WTC11 (cell line): ENCODE data around the gene OFD1. TPM values are rescaled to one million over a fixed set of nuclear protein-coding genes. Genes with fewer than 3 reads are reported as not detected.
A peak's percentile ranks its signal among the peaks of the same experiment; 100 is the strongest.

Source experiments
- ATAC-seq: fragments of 200-7000 bp; cut with Tn5 transposase; 2 replicates; pipeline ENCODE4 v1.10.0; 2021; ENCODE audit warnings: mild to moderate bottlenecking, moderate library complexity
- CTCF ChIA-PET: fragments of 300-600 bp; sonication (Branson Sonifier 250); formaldehyde crosslinking; loops from one replicate; lab custom pipeline; 2021; ENCODE audit warnings: antibody characterized with exemption; lab: Charles Lee
- POLR2A ChIA-PET: fragments of 350-600 bp; sonication (Branson Sonifier 250); formaldehyde crosslinking; loops from one replicate; lab custom pipeline; 2021; ENCODE audit warnings: antibody characterized with exemption; lab: Charles Lee
- DNase-seq: peaks from one replicate; pipeline ENCODE4 v3.0.0; 2021; ENCODE audit warnings: low spot score
- H3K27ac Mint-ChIP-seq: 2 replicates; pipeline ENCODE4 v1.8.0; 2021; ENCODE audit warnings: mixed read lengths
- H3K27me3 Mint-ChIP-seq: 2 replicates; pipeline ENCODE4 v1.8.0; 2021; ENCODE audit warnings: low read depth, mild to moderate bottlenecking, moderate library complexity, mixed read lengths
- H3K36me3 Mint-ChIP-seq: 2 replicates; pipeline ENCODE4 v1.8.0; 2021; ENCODE audit warnings: mixed read lengths
- H3K4me1 Mint-ChIP-seq: 2 replicates; pipeline ENCODE4 v1.8.0; 2022; ENCODE audit warnings: mixed read lengths
- H3K4me3 Mint-ChIP-seq: 2 replicates; pipeline ENCODE4 v1.8.0; 2021; ENCODE audit warnings: mild to moderate bottlenecking, moderate library complexity, mixed read lengths
- H3K9me3 Mint-ChIP-seq: 2 replicates; pipeline ENCODE4 v1.8.0; 2021; ENCODE audit warnings: mixed read lengths
- ARID4B ChIP-seq: sonication (generic); formaldehyde crosslinking; IDR thresholded peaks from 2 replicates; pipeline ENCODE4 v1.8.0; 2023; ENCODE audit warnings: missing genetic modification reagents, mild to moderate bottlenecking, borderline replicate concordance
- CREB1 ChIP-seq: sonication (generic); formaldehyde crosslinking; IDR thresholded peaks from 2 replicates; pipeline ENCODE4 v1.8.0; 2023; ENCODE audit warnings: mild to moderate bottlenecking, missing genetic modification reagents
- E2F5 ChIP-seq: sonication (generic); formaldehyde crosslinking; IDR thresholded peaks from 2 replicates; pipeline ENCODE4 v1.8.1; 2022; ENCODE audit warnings: mild to moderate bottlenecking, moderate library complexity, missing genetic modification reagents
- HMGA2 ChIP-seq: fragments of 250-450 bp; sonication (Bioruptor Pico); IDR thresholded peaks from 2 replicates; pipeline ENCODE4 v1.4.0; 2021; ENCODE audit warnings: mild to moderate bottlenecking, moderate library complexity
- IRF1 ChIP-seq: sonication (generic); formaldehyde crosslinking; IDR thresholded peaks from 2 replicates; pipeline ENCODE4 v1.8.0; 2023; ENCODE audit warnings: missing genetic modification reagents
- NFATC4 ChIP-seq: fragments of 250-450 bp; sonication (Bioruptor Pico); IDR thresholded peaks from 2 replicates; pipeline ENCODE4 v1.9.0; 2021; ENCODE audit warnings: mild to moderate bottlenecking
- NFYB ChIP-seq: sonication (generic); formaldehyde crosslinking; conservative IDR thresholded peaks from 2 replicates; pipeline ENCODE4 v1.8.0; 2022; ENCODE audit warnings: low read depth, missing genetic modification reagents
- NR2C2 ChIP-seq: sonication (generic); formaldehyde crosslinking; IDR thresholded peaks from 2 replicates; pipeline ENCODE4 v1.8.0; 2022; ENCODE audit warnings: mild to moderate bottlenecking, missing genetic modification reagents
- RELA ChIP-seq: sonication (generic); formaldehyde crosslinking; IDR thresholded peaks from 2 replicates; pipeline ENCODE4 v1.8.1; 2022; ENCODE audit warnings: missing genetic modification reagents, mild to moderate bottlenecking, borderline replicate concordance
- ZMAT4 ChIP-seq: fragments of 250-450 bp; sonication (Bioruptor Pico); IDR thresholded peaks from 2 replicates; pipeline ENCODE4 v1.9.0; 2021; ENCODE audit warnings: mild to moderate bottlenecking
- ZNF671 ChIP-seq: fragments of 250-450 bp; sonication (Bioruptor Pico); IDR thresholded peaks from 2 replicates; pipeline ENCODE4 v1.8.0; 2021; ENCODE audit warnings: mild to moderate bottlenecking
- total RNA-seq: library from RNA; stranded (reverse); gene quantifications from 3 replicates; pipeline ENCODE4 v1.2.3, GENCODE V29; 2021
- TF ChIP-seq, protein P1 (sequence below): fragments of 250-450 bp; sonication (Bioruptor Pico); conservative IDR thresholded peaks from 2 replicates; pipeline ENCODE4 v1.9.0; 2021; ENCODE audit warnings: mild to moderate bottlenecking
- TF ChIP-seq, protein P2 (sequence below): sonication (generic); formaldehyde crosslinking; IDR thresholded peaks from 2 replicates; pipeline ENCODE4 v1.8.1; 2023; ENCODE audit warnings: mild to moderate bottlenecking, missing genetic modification reagents, moderate library complexity
- TF ChIP-seq, protein P3 (sequence below): fragments of 250-450 bp; sonication (Bioruptor Pico); IDR thresholded peaks from 2 replicates; pipeline ENCODE4 v1.8.0; 2021; ENCODE audit warnings: mild to moderate bottlenecking
- TF ChIP-seq, protein P4 (sequence below): sonication (generic); formaldehyde crosslinking; IDR thresholded peaks from 2 replicates; pipeline ENCODE4 v1.8.1; 2022; ENCODE audit warnings: low read depth, mild to moderate bottlenecking, moderate library complexity, missing genetic modification reagents, borderline replicate concordance

The OFD1 gene
- total RNA-seq, 1 experiment from 2014 or later, result 23.4 TPM

GRCh38 chrX:13694359-13694758 is 40.2 kb upstream of the OFD1 start:
- H3K27me3 Mint-ChIP-seq, result no peaks in the 10 kb centered on the region
- no peak overlapping the region for H3K27ac Mint-ChIP-seq
- TF ChIP-seq, protein P1, sequence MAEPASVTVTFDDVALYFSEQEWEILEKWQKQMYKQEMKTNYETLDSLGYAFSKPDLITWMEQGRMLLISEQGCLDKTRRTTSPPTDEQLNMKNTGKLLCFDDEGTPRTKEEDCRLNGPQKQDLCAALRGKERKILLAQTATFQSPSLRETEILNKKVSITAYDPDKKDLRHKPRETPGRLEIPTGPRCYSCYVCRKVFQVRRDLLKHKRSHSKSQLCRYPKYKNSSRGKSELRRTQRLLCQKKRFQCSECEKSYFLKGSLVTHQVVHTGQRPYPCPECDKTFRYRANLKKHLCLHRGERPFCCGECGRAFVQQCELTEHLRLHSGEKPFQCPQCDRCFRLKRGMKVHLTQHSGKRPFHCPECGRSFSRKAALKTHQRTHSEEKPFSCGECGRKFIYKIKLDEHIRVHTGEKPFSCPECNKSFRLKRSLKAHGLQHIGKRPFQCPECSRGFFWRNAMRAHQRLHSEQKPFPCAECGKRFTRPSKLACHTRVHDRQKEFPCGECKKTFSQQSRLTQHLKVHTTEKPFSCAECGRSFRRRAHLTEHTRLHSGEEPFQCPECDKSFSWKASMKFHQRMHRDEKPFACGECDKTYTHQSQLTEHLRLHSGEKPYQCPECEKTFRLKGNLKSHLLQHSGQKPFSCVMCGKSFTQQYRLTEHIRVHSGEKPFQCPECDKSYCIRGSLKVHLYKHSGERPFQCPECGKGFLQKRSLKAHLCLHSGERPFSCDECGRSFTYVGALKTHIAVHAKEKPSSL, result no peak
- TF ChIP-seq IRF1 (CRISPR knock-in tag), result no peak
- TF ChIP-seq, protein P2, sequence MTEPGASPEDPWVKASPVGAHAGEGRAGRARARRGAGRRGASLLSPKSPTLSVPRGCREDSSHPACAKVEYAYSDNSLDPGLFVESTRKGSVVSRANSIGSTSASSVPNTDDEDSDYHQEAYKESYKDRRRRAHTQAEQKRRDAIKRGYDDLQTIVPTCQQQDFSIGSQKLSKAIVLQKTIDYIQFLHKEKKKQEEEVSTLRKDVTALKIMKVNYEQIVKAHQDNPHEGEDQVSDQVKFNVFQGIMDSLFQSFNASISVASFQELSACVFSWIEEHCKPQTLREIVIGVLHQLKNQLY (CRISPR knock-in tag), result no peak
- no peak for TF ChIP-seq HMGA2 (CRISPR knock-in tag)
- TF ChIP-seq NFYB (CRISPR knock-in tag), result no peak
- no peak for TF ChIP-seq NFATC4 (CRISPR knock-in tag)
- no peak for TF ChIP-seq RELA (CRISPR knock-in tag)
- TF ChIP-seq, protein P3, sequence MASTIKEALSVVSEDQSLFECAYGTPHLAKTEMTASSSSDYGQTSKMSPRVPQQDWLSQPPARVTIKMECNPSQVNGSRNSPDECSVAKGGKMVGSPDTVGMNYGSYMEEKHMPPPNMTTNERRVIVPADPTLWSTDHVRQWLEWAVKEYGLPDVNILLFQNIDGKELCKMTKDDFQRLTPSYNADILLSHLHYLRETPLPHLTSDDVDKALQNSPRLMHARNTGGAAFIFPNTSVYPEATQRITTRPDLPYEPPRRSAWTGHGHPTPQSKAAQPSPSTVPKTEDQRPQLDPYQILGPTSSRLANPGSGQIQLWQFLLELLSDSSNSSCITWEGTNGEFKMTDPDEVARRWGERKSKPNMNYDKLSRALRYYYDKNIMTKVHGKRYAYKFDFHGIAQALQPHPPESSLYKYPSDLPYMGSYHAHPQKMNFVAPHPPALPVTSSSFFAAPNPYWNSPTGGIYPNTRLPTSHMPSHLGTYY (CRISPR knock-in tag), result no peak
- no peak for TF ChIP-seq ARID4B (CRISPR knock-in tag)
- no peak for TF ChIP-seq CREB1
- TF ChIP-seq ZNF671 (CRISPR knock-in tag), result no peak
- TF ChIP-seq, protein P4, sequence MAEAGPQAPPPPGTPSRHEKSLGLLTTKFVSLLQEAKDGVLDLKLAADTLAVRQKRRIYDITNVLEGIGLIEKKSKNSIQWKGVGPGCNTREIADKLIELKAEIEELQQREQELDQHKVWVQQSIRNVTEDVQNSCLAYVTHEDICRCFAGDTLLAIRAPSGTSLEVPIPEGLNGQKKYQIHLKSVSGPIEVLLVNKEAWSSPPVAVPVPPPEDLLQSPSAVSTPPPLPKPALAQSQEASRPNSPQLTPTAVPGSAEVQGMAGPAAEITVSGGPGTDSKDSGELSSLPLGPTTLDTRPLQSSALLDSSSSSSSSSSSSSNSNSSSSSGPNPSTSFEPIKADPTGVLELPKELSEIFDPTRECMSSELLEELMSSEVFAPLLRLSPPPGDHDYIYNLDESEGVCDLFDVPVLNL, result no peak
- H3K4me3 Mint-ChIP-seq, result no peak overlapping the region
- POLR2A ChIA-PET, result interaction anchor here (1.7 kb wide), 1 partner anchor 40 kb away, joined by 6 read pairs; the partner anchor contains the start of genes OFD1 and TRAPPC2
- peaks cover 37% of the 10 kb centered on the region for H3K4me1 Mint-ChIP-seq
- CTCF ChIA-PET, result no interaction called here
- no peaks in the 10 kb centered on the region for H3K9me3 Mint-ChIP-seq
- DNase-seq (no peak), ATAC-seq (no peak)
- no peaks in the 10 kb centered on the region for H3K36me3 Mint-ChIP-seq

- CTCF ChIA-PET, result no interaction called here
- Mint-ChIP-seq H3K27me3 (no peaks in the 10 kb centered on the region), H3K36me3 (no peaks in the 10 kb centered on the region), H3K27ac (peak overlapping the region; percentile 28), H3K9me3 (no peaks in the 10 kb centered on the region), H3K4me3 (no peak overlapping the region), H3K4me1 (peaks cover 38% of the 10 kb centered on the region)
- no peak for TF ChIP-seq ARID4B (CRISPR knock-in tag)
- TF ChIP-seq ZMAT4, result no peak
- no peak for TF ChIP-seq NFYB (CRISPR knock-in tag)
- TF ChIP-seq NR2C2, result no peak
- TF ChIP-seq E2F5 (CRISPR knock-in tag), result no peak
- TF ChIP-seq ZNF671 (CRISPR knock-in tag), result no peak
- DNase-seq, result no peak
- no peak for ATAC-seq
- POLR2A ChIA-PET, result no interaction called here
These were observed 39.6 kb upstream of the OFD1 start for GRCh38 chrX:13694983-13695382.
